ENCODE measurements around the gene FOXL2NB.

DNA sequence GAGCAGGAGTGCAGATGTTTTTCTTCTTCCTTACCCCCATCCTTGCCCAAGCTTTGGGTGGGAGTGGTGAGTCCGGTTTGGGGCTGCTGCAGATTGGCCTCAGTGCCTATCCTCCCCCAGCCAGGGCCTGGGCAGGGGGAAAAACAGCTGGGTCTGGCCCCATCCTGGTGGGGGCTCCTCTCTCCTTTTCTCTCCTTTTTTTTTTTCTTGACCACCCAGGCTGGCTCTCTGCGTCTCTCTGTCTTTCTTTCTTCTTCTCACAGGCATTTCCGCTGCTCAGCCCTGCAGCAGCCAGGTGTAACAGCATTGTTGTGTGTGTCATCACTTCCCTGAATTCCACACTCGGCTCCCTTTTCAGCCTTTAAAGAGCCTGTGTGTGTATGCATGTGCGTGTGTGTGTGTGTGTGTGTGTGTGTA, 2.0 kb downstream of the FOXL2NB start:
- TF ChIP-seq POLR2A (IDR thresholded peaks at IDR 0.05; ENCODE audit: extremely low read depth, insufficient read length) (no peak), MYC (IDR thresholded peaks at IDR 0.05; ENCODE audit: low read depth, low read length) (no peak)
- TF ChIP-seq, protein P1, sequence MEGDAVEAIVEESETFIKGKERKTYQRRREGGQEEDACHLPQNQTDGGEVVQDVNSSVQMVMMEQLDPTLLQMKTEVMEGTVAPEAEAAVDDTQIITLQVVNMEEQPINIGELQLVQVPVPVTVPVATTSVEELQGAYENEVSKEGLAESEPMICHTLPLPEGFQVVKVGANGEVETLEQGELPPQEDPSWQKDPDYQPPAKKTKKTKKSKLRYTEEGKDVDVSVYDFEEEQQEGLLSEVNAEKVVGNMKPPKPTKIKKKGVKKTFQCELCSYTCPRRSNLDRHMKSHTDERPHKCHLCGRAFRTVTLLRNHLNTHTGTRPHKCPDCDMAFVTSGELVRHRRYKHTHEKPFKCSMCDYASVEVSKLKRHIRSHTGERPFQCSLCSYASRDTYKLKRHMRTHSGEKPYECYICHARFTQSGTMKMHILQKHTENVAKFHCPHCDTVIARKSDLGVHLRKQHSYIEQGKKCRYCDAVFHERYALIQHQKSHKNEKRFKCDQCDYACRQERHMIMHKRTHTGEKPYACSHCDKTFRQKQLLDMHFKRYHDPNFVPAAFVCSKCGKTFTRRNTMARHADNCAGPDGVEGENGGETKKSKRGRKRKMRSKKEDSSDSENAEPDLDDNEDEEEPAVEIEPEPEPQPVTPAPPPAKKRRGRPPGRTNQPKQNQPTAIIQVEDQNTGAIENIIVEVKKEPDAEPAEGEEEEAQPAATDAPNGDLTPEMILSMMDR (IDR thresholded peaks at IDR 0.05; ENCODE audit: low read depth, low read length): no peak

Measured in NB4 (cell line).